ENCODE measurements around the gene SPNS1.
A peak's percentile ranks its signal among the peaks of the same experiment; 100 is the strongest.
"Not testable (repeated sequence)": the region's sequence is repeated elsewhere in the genome, so short reads cannot be mapped to it uniquely, and the experiment has no call there.

Gene SPNS1

GRCh38 chr16:28958836-28959235 lies 15.7 kb upstream of the SPNS1 start:
- no peak overlapping the region for H4K5ac ChIP-seq (ENCODE audit: low read length)

GRCh38 chr16:28964072-28964471 lies 10.5 kb upstream of the SPNS1 start:
- Histone ChIP-seq H2BK15ac (replicated peaks; ENCODE audit: low read depth) (no peak overlapping the region), H3K56ac (ENCODE audit: low read length) (no peak overlapping the region), H3K4me1 (ENCODE audit: control insufficient read depth, low read depth, low read length) (no peaks in the 10 kb centered on the region), H3K27me3 (ENCODE audit: insufficient read depth, low read length, poor library complexity) (no peaks in the 10 kb centered on the region), H2AK5ac (ENCODE audit: low read length) (no peak overlapping the region), H3K23ac (ENCODE audit: low read length) (no peak overlapping the region), H3K4me3 (ENCODE audit: low read length) (no peak overlapping the region), H3K18ac (ENCODE audit: low read length) (no peak overlapping the region), H3K9ac (ENCODE audit: low read length) (no peak overlapping the region), H3K79me2 (ENCODE audit: control insufficient read depth, insufficient read depth, low read length) (no peaks in the 10 kb centered on the region), H2BK5ac (ENCODE audit: low read length) (no peak overlapping the region), H2BK120ac (ENCODE audit: low read depth, low read length) (no peak overlapping the region), H4K8ac (ENCODE audit: low read depth, low read length) (no peak overlapping the region), H3K4me2 (ENCODE audit: low read length) (no peak overlapping the region), H3K36me3 (ENCODE audit: control insufficient read depth, insufficient read depth, low read length) (peaks cover 8% of the 10 kb centered on the region), H3K4ac (ENCODE audit: low read depth, low read length) (no peak overlapping the region), H4K5ac (ENCODE audit: low read length) (no peak overlapping the region), H3K27ac (ENCODE audit: low read depth, low read length) (no peak overlapping the region), H3K79me1 (ENCODE audit: low read length) (no peaks in the 10 kb centered on the region)
- no peak for DNase-seq
- WGBS (ENCODE audit: extremely low coverage, insufficient coverage, low lambda C conversion rate) = no CpG with 5 or more reads among the region's 3 CpGs

More at GRCh38 chr16:28958836-28959235, 15.7 kb upstream of the SPNS1 start:
- Histone ChIP-seq H3K4ac (ENCODE audit: low read depth, low read length) (no peak overlapping the region), H3K4me3 (ENCODE audit: low read length) (no peak overlapping the region), H2BK120ac (ENCODE audit: low read depth, low read length) (no peak overlapping the region), H3K9ac (ENCODE audit: low read length) (no peak overlapping the region), H3K79me1 (ENCODE audit: low read length) (peaks cover 2% of the 10 kb centered on the region), H2AK5ac (ENCODE audit: low read length) (no peak overlapping the region), H3K27me3 (ENCODE audit: insufficient read depth, low read length, poor library complexity) (no peaks in the 10 kb centered on the region), H3K4me1 (ENCODE audit: control insufficient read depth, low read depth, low read length) (no peaks in the 10 kb centered on the region), H3K36me3 (ENCODE audit: control insufficient read depth, insufficient read depth, low read length) (peaks cover 23% of the 10 kb centered on the region), H3K79me2 (ENCODE audit: control insufficient read depth, insufficient read depth, low read length) (no peaks in the 10 kb centered on the region), H3K23ac (ENCODE audit: low read length) (no peak overlapping the region), H3K27ac (ENCODE audit: low read depth, low read length) (no peak overlapping the region), H4K8ac (ENCODE audit: low read depth, low read length) (no peak overlapping the region), H3K18ac (ENCODE audit: low read length) (no peak overlapping the region), H2BK5ac (ENCODE audit: low read length) (no peak overlapping the region), H2BK15ac (replicated peaks; ENCODE audit: low read depth) (no peak overlapping the region), H3K56ac (ENCODE audit: low read length) (no peak overlapping the region), H3K4me2 (ENCODE audit: low read length) (no peak overlapping the region)
- no peak for DNase-seq
- WGBS (ENCODE audit: extremely low coverage, insufficient coverage, low lambda C conversion rate) = no CpG with 5 or more reads among the region's 6 CpGs

GRCh38 chr16:28964496-28964895 lies 10.1 kb upstream of the SPNS1 start:
- H3K4me2 ChIP-seq (ENCODE audit: low read length) = no peak overlapping the region
- no peak overlapping the region for H3K9ac ChIP-seq (ENCODE audit: low read length)
- H3K56ac ChIP-seq (ENCODE audit: low read length) = no peak overlapping the region
- no peak overlapping the region for H4K8ac ChIP-seq (ENCODE audit: low read depth, low read length)
- no peak overlapping the region for H4K5ac ChIP-seq (ENCODE audit: low read length)
- no peak overlapping the region for H3K23ac ChIP-seq (ENCODE audit: low read length)
- no peaks in the 10 kb centered on the region for H3K4me1 ChIP-seq (ENCODE audit: control insufficient read depth, low read depth, low read length)
- H2BK5ac ChIP-seq (ENCODE audit: low read length) = no peak overlapping the region
- no peak overlapping the region for H3K27ac ChIP-seq (ENCODE audit: low read depth, low read length)
- H3K4me3 ChIP-seq (ENCODE audit: low read length) = no peak overlapping the region
- no peak for DNase-seq
- no peak overlapping the region for H2BK15ac ChIP-seq (replicated peaks; ENCODE audit: low read depth)
- H3K4ac ChIP-seq (ENCODE audit: low read depth, low read length) = no peak overlapping the region
- peaks cover 8% of the 10 kb centered on the region for H3K36me3 ChIP-seq (ENCODE audit: control insufficient read depth, insufficient read depth, low read length)
- no peak overlapping the region for H3K18ac ChIP-seq (ENCODE audit: low read length)
- WGBS (ENCODE audit: extremely low coverage, insufficient coverage, low lambda C conversion rate) = no CpG with 5 or more reads among the region's 2 CpGs
- no peaks in the 10 kb centered on the region for H3K79me2 ChIP-seq (ENCODE audit: control insufficient read depth, insufficient read depth, low read length)
- H2BK120ac ChIP-seq (ENCODE audit: low read depth, low read length) = no peak overlapping the region
- no peaks in the 10 kb centered on the region for H3K27me3 ChIP-seq (ENCODE audit: insufficient read depth, low read length, poor library complexity)
- H2AK5ac ChIP-seq (ENCODE audit: low read length) = no peak overlapping the region
- H3K79me1 ChIP-seq (ENCODE audit: low read length) = no peaks in the 10 kb centered on the region

GRCh38 chr16:28967156-28967555 lies 7.4 kb upstream of the SPNS1 start:
- Histone ChIP-seq H2AK5ac (ENCODE audit: low read length) (no peak overlapping the region), H3K27me3 (ENCODE audit: insufficient read depth, low read length, poor library complexity) (no peaks in the 10 kb centered on the region), H3K36me3 (ENCODE audit: control insufficient read depth, insufficient read depth, low read length) (peaks cover 5% of the 10 kb centered on the region), H3K9ac (ENCODE audit: low read length) (no peak overlapping the region), H3K79me2 (ENCODE audit: control insufficient read depth, insufficient read depth, low read length) (no peaks in the 10 kb centered on the region), H3K18ac (ENCODE audit: low read length) (no peak overlapping the region), H2BK15ac (replicated peaks; ENCODE audit: low read depth) (no peak overlapping the region), H3K79me1 (ENCODE audit: low read length) (no peaks in the 10 kb centered on the region), H3K4me2 (ENCODE audit: low read length) (no peak overlapping the region), H3K4me3 (ENCODE audit: low read length) (no peak overlapping the region), H2BK120ac (ENCODE audit: low read depth, low read length) (no peak overlapping the region), H2BK5ac (ENCODE audit: low read length) (no peak overlapping the region), H3K4ac (ENCODE audit: low read depth, low read length) (no peak overlapping the region), H3K27ac (ENCODE audit: low read depth, low read length) (no peak overlapping the region), H3K23ac (ENCODE audit: low read length) (no peak overlapping the region), H4K8ac (ENCODE audit: low read depth, low read length) (no peak overlapping the region), H3K56ac (ENCODE audit: low read length) (no peak overlapping the region), H4K5ac (ENCODE audit: low read length) (no peak overlapping the region), H3K4me1 (ENCODE audit: control insufficient read depth, low read depth, low read length) (no peaks in the 10 kb centered on the region)
- WGBS (ENCODE audit: extremely low coverage, insufficient coverage, low lambda C conversion rate) = no CpG with 5 or more reads among the region's 4 CpGs
- DNase-seq = no peak

GRCh38 chr16:28969696-28970095 lies 4.9 kb upstream of the SPNS1 start:
- not testable (repeated sequence) for H4K8ac ChIP-seq (ENCODE audit: low read depth, low read length); H2AK5ac ChIP-seq (ENCODE audit: low read length); H3K9ac ChIP-seq (ENCODE audit: low read length); H3K56ac ChIP-seq (ENCODE audit: low read length); H3K4me3 ChIP-seq (ENCODE audit: low read length); H3K4me1 ChIP-seq (ENCODE audit: control insufficient read depth, low read depth, low read length); H3K27ac ChIP-seq (ENCODE audit: low read depth, low read length); H3K4ac ChIP-seq (ENCODE audit: low read depth, low read length); H2BK15ac ChIP-seq (replicated peaks; ENCODE audit: low read depth); H3K23ac ChIP-seq (ENCODE audit: low read length); H2BK120ac ChIP-seq (ENCODE audit: low read depth, low read length); H3K18ac ChIP-seq (ENCODE audit: low read length); H3K79me2 ChIP-seq (ENCODE audit: control insufficient read depth, insufficient read depth, low read length); H3K4me2 ChIP-seq (ENCODE audit: low read length); H2BK5ac ChIP-seq (ENCODE audit: low read length); H3K27me3 ChIP-seq (ENCODE audit: insufficient read depth, low read length, poor library complexity); H3K79me1 ChIP-seq (ENCODE audit: low read length); H4K5ac ChIP-seq (ENCODE audit: low read length); H3K36me3 ChIP-seq (ENCODE audit: control insufficient read depth, insufficient read depth, low read length); DNase-seq
- WGBS (ENCODE audit: extremely low coverage, insufficient coverage, low lambda C conversion rate) = no CpG with 5 or more reads among the region's 2 CpGs

GRCh38 chr16:28974007-28974436 lies 556 bp upstream of the SPNS1 start:
- Histone ChIP-seq H2BK15ac (replicated peaks; ENCODE audit: low read depth) (no peak overlapping the region), H4K5ac (ENCODE audit: low read length) (peak overlapping the region; percentile 91), H3K27ac (ENCODE audit: low read depth, low read length) (peak overlapping the region; percentile 83), H3K79me2 (ENCODE audit: control insufficient read depth, insufficient read depth, low read length) (no peaks in the 10 kb centered on the region), H4K8ac (ENCODE audit: low read depth, low read length) (peak overlapping the region; percentile 7), H3K79me1 (ENCODE audit: low read length) (peaks cover 6% of the 10 kb centered on the region), H3K4me2 (ENCODE audit: low read length) (peak overlapping the region; percentile 100), H2AK5ac (ENCODE audit: low read length) (no peak overlapping the region), H2BK120ac (ENCODE audit: low read depth, low read length) (no peak overlapping the region), H3K27me3 (ENCODE audit: insufficient read depth, low read length, poor library complexity) (no peaks in the 10 kb centered on the region), H3K56ac (ENCODE audit: low read length) (peak overlapping the region; percentile 90), H3K18ac (ENCODE audit: low read length) (peak overlapping the region; percentile 43), H3K4me3 (ENCODE audit: low read length) (peak overlapping the region; percentile 71), H2BK5ac (ENCODE audit: low read length) (peak overlapping the region; percentile 17), H3K4me1 (ENCODE audit: control insufficient read depth, low read depth, low read length) (no peaks in the 10 kb centered on the region), H3K9ac (ENCODE audit: low read length) (peak overlapping the region; percentile 80), H3K4ac (ENCODE audit: low read depth, low read length) (peak overlapping the region; percentile 44), H3K23ac (ENCODE audit: low read length) (no peak overlapping the region), H3K36me3 (ENCODE audit: control insufficient read depth, insufficient read depth, low read length) (no peaks in the 10 kb centered on the region)
- peak; percentile 85 for DNase-seq
- WGBS (ENCODE audit: extremely low coverage, insufficient coverage, low lambda C conversion rate) = no CpG with 5 or more reads among the region's 17 CpGs
